Kidney (tissue), 14 donors: ENCODE results near the gene APLN. TPM values are rescaled to one million over a fixed set of nuclear protein-coding genes. Genes with fewer than 3 reads are reported as not detected.

Source experiments
- DNase-seq, 5 donors: peaks; one replicate each; pipeline ENCODE4 v3.0.0-alpha.2; 2013 to 2020
- FAIRE-seq: peaks from 2 replicates; lab custom pipeline; 2012; peaks lifted over from hg19 to GRCh38; lab: Jason Lieb, UNC
- H3K27ac ChIP-seq, 2 donors: one replicate each; pipeline ENCODE4 v1.7.0; 2013; ENCODE audit warnings: low read depth in 2 of 2, low read length in 2 of 2, inconsistent platforms in 1 of 2
- H3K27me3 ChIP-seq: one replicate; pipeline ENCODE4 v1.7.1; 2013; ENCODE audit warnings: low read length, inconsistent platforms; ENCODE audit not compliant: control insufficient read depth, insufficient read depth
- H3K36me3 ChIP-seq, 3 donors: one replicate each; pipeline versions ENCODE4 v1.7.0 to v1.7.1; 2013; ENCODE audit warnings: low read length in 3 of 3, control low read depth in 1 of 3, inconsistent platforms in 1 of 3; ENCODE audit not compliant: insufficient read depth in 3 of 3, control insufficient read depth in 2 of 3
- H3K4me1 ChIP-seq, 3 donors: one replicate each; pipeline versions ENCODE4 v1.7.0 to v1.7.1; 2013; ENCODE audit warnings: low read length in 3 of 3, inconsistent platforms in 1 of 3, low read depth in 1 of 3; ENCODE audit not compliant: control insufficient read depth in 2 of 3, insufficient read depth in 2 of 3
- H3K4me3 ChIP-seq, 3 donors: one replicate each; pipeline versions ENCODE4 v1.7.0 to v1.8.1; 2013; ENCODE audit warnings: low read length in 3 of 3, control low read depth in 1 of 3, inconsistent platforms in 1 of 3
- H3K9ac ChIP-seq, 3 donors: one replicate each; pipeline versions ENCODE4 v1.7.0 to v1.7.1; 2013; ENCODE audit warnings: low read length in 3 of 3, control low read depth in 1 of 3, inconsistent platforms in 1 of 3
- H3K9me3 ChIP-seq, 3 donors: one replicate each; pipeline versions ENCODE4 v1.7.0 to v1.7.1; 2013; ENCODE audit warnings: low read length in 3 of 3, control low read depth in 1 of 3, inconsistent platforms in 1 of 3; ENCODE audit not compliant: control insufficient read depth in 2 of 3, insufficient read depth in 1 of 3
- CTCF ChIP-seq: IDR thresholded peaks from 3 replicates; pipeline ENCODE4 v1.5.1; 2012; ENCODE audit warnings: mild to moderate bottlenecking, moderate library complexity, borderline replicate concordance; ENCODE audit not compliant: insufficient read depth; ENCODE audit errors: extremely low read depth
- intact Hi-C: fragments of 100-400 bp; cut with DNase I; formaldehyde crosslinking; loops from one replicate; pipeline ENCODE4 v1.11.1; 2022
- polyA plus RNA-seq: library from polyadenylated mRNA; stranded (reverse); fragments of 350-450 nt; fragmentation: Illumina TruSeq; extraction: RNeasy Lipid Tissue Mini Kit (QIAGEN cat#74804); gene quantifications from one replicate; pipeline ENCODE4 v1.2.3, GENCODE V29; 2014; ENCODE audit warnings: low read depth, low replicate concordance; ENCODE audit not compliant: insufficient read depth
- total RNA-seq: library from RNA; stranded (reverse); fragmentation: NEBNext Ultra II Directional; extraction: Animal tissue kit (Norgen Biotek cat#: 25700); gene quantifications from one replicate; pipeline ENCODE4 v1.2.1, GENCODE V29; 2021
- donor health status: control.
- donor health status: control.
- donor health status: control.
- donor health status: control.
- donor health status: control.
- donor health status: DM: yes; HTN: yes; CAD: no.
- donor health status: Normal renal cell carcinoma (clear cell type).

APLN gene
- total and polyA plus RNA-seq, 2 donors from 2014 or later: 0.31 to 9.9 TPM

- intact Hi-C loops: no loop called here
- no peaks in the 10 kb centered on the region for H3K27me3 ChIP-seq
These were observed 1.4 kb downstream of the APLN start for GRCh38 chrX:129653181-129653970.

GRCh38 chrX:129652565-129653169, 2.1 kb downstream of the APLN start:
- TF ChIP-seq CTCF: no peak
- no peak for FAIRE-seq

More at GRCh38 chrX:129653181-129653970, 1.4 kb downstream of the APLN start:
- peak overlapping the region in 1 of 3 donors; percentile 53 for H3K4me3 ChIP-seq
- DNase-seq (peak in 1 of 5 donors; percentile 29), FAIRE-seq (no peak)
- H3K9me3 ChIP-seq: no peaks in the 10 kb centered on the region
- peaks cover 0 to 8% (median 0%) of the 10 kb centered on the region in 3 donors for H3K4me1 ChIP-seq
- H3K27ac ChIP-seq: no peak overlapping the region
- no peak for TF ChIP-seq CTCF
- H3K9ac ChIP-seq: no peak overlapping the region
- H3K36me3 ChIP-seq: no peaks in the 10 kb centered on the region

GRCh38 chrX:129651756-129652564, 2.8 kb downstream of the APLN start:
- no peak for TF ChIP-seq CTCF
- Histone ChIP-seq H3K27ac (no peak overlapping the region), H3K4me3 (no peak overlapping the region), H3K9me3 (no peaks in the 10 kb centered on the region), H3K4me1 (peaks cover 0 to 8% (median 0%) of the 10 kb centered on the region in 3 donors), H3K27me3 (no peaks in the 10 kb centered on the region), H3K9ac (no peak overlapping the region), H3K36me3 (no peaks in the 10 kb centered on the region)
- DNase-seq (no peak), FAIRE-seq (no peak)
- intact Hi-C loops: no loop called here

More at GRCh38 chrX:129652565-129653169, 2.1 kb downstream of the APLN start:
- H3K4me1 ChIP-seq: peaks cover 0 to 8% (median 0%) of the 10 kb centered on the region in 3 donors
- no peak overlapping the region for H3K4me3 ChIP-seq
- DNase-seq: no peak
- H3K27me3 ChIP-seq: no peaks in the 10 kb centered on the region
- intact Hi-C loops: no loop called here
- no peaks in the 10 kb centered on the region for H3K36me3 ChIP-seq
- no peak overlapping the region for H3K9ac ChIP-seq
- no peak overlapping the region for H3K27ac ChIP-seq
- no peaks in the 10 kb centered on the region for H3K9me3 ChIP-seq
